GM12865 (cell line): ENCODE measurements around the gene CRISP1.

Experiments used
- DNase-seq: peaks from one replicate; pipeline ENCODE4 v3.0.0; 2010; ENCODE audit warnings: low read depth
- H3K4me3 ChIP-seq: 2 replicates; pipeline ENCODE4 v1.5.1; 2011; ENCODE audit warnings: mild to moderate bottlenecking, low read depth, low read length, control low read depth
- TF ChIP-seq, protein P1 (sequence below): IDR thresholded peaks from 2 replicates; pipeline ENCODE4 v1.5.1; 2011; ENCODE audit warnings: low read length, control low read depth, low read depth, inconsistent platforms; ENCODE audit not compliant: insufficient read depth; ENCODE audit errors: missing control alignments

Gene CRISP1

GRCh38 chr6:49847673-49848072, 18.7 kb downstream of the CRISP1 start:
- no peak overlapping the region for H3K4me3 ChIP-seq
- DNase-seq: no peak
- TF ChIP-seq, protein P1, sequence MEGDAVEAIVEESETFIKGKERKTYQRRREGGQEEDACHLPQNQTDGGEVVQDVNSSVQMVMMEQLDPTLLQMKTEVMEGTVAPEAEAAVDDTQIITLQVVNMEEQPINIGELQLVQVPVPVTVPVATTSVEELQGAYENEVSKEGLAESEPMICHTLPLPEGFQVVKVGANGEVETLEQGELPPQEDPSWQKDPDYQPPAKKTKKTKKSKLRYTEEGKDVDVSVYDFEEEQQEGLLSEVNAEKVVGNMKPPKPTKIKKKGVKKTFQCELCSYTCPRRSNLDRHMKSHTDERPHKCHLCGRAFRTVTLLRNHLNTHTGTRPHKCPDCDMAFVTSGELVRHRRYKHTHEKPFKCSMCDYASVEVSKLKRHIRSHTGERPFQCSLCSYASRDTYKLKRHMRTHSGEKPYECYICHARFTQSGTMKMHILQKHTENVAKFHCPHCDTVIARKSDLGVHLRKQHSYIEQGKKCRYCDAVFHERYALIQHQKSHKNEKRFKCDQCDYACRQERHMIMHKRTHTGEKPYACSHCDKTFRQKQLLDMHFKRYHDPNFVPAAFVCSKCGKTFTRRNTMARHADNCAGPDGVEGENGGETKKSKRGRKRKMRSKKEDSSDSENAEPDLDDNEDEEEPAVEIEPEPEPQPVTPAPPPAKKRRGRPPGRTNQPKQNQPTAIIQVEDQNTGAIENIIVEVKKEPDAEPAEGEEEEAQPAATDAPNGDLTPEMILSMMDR: no peak

- TF ChIP-seq, protein P1: no peak
These were observed 19.3 kb downstream of the CRISP1 start for GRCh38 chr6:49847014-49847413.

GRCh38 chr6:49841424-49841823, 24.9 kb downstream of the CRISP1 start:
- TF ChIP-seq, protein P1: no peak
- DNase-seq: no peak

More at GRCh38 chr6:49847014-49847413, 19.3 kb downstream of the CRISP1 start:
- no peak for DNase-seq
- H3K4me3 ChIP-seq: no peak overlapping the region

DNA sequence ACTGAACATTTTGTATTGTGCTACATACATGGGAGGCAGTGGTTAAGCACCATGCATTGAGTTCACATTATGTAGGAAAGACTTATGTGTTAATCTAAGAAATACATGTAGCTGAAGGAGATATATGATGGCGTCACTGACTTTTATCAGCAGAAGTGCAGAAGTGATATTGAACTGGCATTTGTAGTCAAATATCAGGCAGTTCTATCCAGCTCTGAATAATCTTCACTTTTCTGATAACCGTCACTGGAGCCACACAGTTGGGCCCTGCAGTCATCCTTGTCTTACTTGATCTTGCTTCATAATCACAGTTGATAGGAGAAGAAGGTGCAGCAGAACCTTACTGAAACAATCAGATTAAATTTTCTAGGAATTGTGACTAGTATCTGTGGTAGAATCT, 26.4 kb downstream of the CRISP1 start:
- TF ChIP-seq, protein P1: no peak
- no peak overlapping the region for H3K4me3 ChIP-seq
- DNase-seq: no peak

More at GRCh38 chr6:49841424-49841823, 24.9 kb downstream of the CRISP1 start:
- H3K4me3 ChIP-seq: no peak overlapping the region

GRCh38 chr6:49839162-49839561, 27.2 kb downstream of the CRISP1 start:
- H3K4me3 ChIP-seq: no peak overlapping the region
- no peak for DNase-seq
- TF ChIP-seq, protein P1: no peak

DNA sequence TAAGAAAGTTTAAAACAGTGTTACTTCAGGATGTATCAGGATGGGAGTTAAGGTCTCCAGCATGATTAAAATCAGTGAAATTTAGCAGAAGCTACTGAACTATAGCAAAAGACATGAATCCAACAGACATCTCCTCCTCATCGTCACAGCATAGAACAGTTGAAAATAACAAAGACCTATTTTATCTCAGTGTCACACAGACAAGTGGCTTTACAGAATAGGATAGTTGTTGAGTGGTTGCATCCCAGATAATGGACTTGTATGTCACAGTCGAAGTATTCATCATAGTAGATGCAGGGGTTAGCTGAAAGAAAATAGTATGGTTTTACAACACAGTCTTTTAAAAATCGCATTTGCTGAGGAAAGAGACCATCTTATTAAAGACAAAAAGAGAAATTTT, 31.2 kb downstream of the CRISP1 start:
- TF ChIP-seq, protein P1: no peak
- no peak overlapping the region for H3K4me3 ChIP-seq
- DNase-seq: no peak

- DNase-seq: no peak
- no peak overlapping the region for H3K4me3 ChIP-seq
- TF ChIP-seq, protein P1: no peak
These were observed 32.9 kb downstream of the CRISP1 start for GRCh38 chr6:49833386-49833785.
